Brain pericyte (primary cell): Measurements from ENCODE around the gene TC2N.
"Not testable (repeated sequence)": the region's sequence is repeated elsewhere in the genome, so short reads cannot be mapped to it uniquely, and the experiment has no call there.

Experiments used
- DNase-seq: peaks from one replicate; pipeline ENCODE4 v3.0.0-alpha.2; 2012; ENCODE audit warnings: low read depth, low spot score

The TC2N gene

DNA sequence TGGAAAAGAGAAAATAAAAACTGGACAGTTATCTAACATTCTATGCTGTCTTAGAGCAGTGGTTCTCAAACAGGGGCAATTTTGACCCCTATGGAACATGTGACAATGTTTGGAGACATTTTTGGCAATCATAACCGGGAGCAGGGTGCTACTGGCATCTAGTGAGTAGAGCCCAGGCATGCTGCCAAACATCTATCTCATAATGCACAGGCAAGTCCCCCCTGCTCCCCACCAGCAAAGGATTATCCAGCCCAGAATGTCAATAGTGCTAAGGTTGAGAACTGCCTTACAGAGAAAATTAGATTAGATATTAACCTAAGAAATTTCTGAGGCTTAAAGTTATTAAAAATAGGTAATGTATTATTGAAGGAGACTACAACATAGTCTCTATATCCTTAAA lies 112.5 kb downstream of the TC2N start:
- no peak for DNase-seq

DNA sequence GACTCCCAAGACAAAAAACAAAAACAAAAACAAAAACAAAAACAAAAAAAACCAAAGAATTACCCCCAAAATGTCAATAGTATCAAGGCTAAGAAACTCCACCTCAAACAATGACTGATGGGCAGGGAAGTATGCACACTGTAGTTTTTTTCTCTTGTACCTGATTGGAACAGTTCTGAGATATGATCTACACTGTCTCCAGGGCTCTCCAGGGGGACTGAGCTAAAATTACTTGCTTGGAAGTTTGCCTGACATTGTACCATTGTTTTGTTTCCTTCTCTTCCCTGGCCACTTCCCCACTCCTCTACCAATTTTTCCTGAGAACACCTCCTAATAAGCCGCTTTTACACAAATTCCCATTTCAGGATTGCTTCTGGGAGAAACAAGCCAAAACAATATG lies 113.2 kb downstream of the TC2N start:
- no peak for DNase-seq

DNA sequence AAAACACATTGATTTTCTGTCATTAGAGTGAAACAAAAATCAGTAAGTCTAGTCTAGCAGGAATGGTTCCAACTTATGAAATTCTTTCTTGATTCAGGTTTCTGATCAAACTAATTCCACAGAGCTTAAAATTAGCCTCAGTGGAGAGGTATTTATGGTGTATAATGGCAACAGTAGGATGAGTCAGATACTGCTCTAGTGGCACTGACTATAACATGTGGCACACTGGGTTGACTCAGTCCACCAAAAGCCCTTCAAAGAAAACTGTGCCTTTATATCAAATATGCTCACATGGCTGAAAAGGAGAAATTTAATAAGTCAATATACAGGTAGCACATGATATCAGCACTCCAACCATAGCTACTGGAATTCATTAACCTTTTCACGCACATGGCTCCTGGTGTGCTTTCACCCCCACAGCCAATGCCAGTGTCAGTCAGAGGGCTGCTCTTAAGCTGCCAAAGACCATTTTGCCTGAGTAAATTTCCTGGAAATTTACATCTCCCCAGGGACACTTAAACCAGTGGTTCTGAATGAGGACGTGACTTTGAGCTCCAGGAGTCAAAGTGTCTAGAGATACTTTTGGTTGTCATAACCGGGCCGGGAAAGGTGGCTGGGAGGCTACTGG lies 113.7 kb downstream of the TC2N start:
- DNase-seq = no peak

DNA sequence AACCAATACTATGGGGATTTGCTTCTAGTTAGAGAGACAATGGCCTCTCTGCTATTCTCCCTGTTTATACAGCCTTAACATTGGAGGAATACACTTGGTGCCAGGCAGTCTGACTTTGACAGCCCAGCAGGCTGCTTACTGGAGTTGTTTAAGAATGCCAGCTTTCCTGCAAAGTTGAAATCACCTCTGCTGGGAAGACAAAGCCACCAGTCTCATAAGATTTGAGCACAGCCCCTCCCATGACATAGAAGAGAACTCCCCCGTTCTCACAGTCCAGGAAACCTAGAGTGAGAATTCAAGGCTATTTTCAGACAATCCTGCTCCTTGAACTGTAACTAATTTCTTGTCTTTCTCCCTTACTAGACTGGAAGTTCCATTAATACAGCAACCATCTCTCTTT lies 114.4 kb downstream of the TC2N start:
- no peak for DNase-seq

DNA sequence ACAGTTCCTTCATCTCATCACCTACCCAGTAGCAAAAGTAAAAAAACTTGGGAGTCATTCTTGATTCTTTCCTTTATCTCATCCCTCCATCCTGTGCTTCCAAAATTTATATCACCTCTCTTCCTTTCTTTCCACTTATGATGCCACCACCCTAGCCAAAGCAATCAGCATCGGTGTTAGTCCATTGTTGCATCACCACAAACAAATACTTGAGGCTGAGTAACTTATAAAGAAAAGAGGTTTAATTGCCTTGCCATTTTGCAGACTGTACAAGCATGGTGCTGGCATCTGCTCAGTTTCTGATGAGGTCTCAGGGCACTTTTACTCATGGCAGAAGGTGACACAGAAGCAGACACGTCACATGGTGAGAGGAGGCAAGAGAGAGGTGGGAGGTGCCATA lies 115.6 kb downstream of the TC2N start:
- no peak for DNase-seq

DNA sequence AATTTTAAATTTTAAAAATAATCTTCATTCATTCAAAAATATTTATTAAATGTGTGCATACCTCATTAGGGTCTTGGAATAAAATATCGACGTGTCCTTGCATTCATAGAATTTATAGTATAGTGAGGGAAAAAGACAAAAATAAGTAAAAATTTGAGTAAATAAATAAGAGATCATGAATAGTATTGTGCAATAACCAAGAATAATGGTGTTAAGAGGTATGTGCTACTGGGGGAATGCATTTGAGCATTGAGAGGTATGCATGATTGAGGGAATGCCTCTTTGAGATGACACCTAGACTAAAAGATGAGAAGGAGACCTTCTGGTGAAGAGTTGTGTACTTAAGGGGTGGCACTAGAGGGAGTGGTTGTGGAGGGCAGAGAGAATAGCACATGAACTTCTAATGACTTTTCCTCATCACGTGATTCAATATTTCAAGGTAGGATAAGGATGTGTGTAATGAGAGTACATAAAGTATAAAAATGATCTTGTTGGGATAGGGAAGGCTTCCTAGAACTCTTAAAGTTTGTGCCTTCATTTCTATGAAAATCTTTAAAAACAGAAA lies 116.6 kb downstream of the TC2N start:
- DNase-seq = no peak

DNA sequence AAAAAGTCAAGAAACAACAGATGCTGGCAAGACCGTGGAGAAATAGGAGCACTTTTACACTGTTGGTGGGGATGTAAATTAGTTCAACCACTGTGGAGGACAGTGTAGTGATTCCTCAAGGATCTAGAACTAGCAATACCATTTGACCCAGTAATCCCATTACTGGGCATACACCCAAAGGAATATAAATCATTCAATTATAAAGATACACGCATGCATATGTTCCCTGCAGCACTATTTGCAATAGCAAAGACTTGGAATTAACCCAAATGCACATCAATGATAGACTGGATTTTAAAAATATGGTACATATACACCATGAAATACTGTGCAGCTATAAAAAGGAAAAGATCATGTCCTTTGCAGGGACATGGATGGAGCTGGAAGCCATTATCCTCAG lies 117.5 kb downstream of the TC2N start:
- DNase-seq = no peak

DNA sequence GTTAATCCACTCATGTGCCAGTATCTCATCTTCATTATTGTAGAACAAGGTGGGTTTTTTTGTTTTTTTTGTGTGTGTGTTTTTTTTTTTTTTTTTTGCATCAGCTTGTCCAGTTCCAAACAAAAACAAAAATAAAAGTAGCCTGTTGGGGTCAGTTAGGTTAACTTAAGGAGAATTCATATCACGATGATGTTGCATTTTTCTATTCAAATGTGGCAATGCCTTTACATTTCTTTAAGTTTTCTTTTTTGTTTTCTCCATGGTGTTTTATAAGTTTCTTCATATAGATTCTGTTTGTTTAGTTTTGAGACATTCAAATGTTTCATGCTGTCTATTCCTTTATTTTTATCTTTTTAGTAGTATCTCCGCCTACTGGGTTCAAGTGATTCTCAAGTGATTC lies 119.3 kb downstream of the TC2N start:
- no peak for DNase-seq

DNA sequence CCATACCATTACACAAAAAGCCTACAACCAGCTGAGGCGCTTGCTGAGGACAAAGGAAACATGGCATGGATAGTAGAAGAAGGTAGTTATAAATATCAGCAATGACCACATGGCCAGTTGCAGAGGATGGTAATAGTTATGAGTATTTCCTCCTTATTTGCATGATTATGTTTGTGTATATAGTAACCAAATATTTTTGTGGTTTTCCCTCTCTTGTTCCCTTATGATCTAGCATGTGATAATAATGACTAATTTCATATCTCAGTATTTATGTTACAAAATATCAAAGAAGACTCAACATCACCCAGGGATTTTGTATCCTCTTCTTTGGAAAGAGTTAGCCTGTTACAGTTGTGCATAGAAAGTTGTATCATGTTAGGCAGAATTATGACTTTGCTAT lies 122.0 kb downstream of the TC2N start:
- no peak for DNase-seq

DNA sequence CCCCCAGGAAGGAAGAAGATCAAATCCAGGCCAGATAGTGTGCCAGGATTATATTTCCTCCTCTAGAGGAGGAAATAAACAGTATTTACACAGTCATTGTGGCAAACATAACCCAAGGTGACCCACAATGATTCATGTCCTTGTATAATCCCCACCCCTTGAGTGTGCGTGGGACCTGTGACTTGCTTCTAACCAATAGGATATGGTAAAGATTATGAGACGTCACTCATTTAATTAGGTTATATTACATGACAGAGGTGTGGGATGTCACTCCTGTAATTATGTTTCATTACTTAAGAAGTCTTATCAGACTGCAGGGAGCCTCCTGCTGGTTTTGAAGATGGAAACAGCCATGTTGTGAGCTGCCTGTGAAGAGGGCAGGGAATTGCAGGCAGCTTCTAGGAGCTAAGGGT lies 123.3 kb downstream of the TC2N start:
- no peak for DNase-seq

DNA sequence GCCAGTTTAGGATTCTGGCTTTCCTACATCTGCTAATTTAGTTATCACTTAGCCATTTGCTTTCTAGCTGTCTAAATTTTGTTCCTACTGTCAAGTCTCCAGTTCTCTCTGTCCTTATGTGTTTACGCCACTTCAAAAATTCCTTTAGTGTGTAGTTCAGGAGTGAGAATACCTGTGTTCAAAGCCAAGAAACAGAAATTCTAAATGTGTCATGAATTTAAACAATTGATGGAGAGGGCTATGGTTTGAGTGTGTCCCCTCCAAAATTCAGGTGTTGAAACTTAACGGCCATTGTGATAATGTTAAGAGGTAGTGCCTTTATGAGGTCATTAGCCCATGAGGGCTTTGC lies 124.1 kb downstream of the TC2N start:
- DNase-seq = no peak

DNA sequence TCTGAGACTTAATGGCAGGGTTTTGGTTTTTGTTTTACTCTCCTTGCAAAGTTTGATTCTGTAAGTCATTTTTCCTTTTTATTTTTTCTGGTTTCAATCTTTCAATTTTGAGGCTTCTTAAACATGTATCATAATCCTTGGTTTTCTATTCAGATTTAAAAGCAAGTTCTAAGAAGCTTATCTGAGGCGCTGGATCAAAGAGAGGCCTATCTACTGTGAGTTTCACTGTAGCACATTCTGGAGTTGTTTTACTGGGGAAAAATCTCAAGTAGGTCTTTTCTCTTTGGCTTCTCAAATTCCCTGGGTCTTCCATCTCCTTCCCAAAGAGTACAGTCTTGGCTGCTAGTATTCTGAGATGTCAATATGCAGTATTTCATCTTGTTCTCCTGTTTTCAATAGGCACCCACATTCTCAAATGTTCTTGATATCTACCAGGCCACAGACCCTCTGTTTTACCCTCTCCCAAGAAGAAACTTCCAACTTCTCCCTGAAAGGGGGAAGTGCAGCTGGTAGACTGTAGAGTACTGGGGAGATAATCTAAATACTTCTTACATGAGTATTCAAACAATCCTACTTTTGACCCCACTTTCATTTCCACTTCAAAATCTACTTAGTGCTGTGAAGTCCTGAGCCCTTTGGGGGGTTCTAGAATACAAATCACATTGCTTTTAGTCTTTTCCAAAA lies 124.6 kb downstream of the TC2N start:
- DNase-seq = no peak

DNA sequence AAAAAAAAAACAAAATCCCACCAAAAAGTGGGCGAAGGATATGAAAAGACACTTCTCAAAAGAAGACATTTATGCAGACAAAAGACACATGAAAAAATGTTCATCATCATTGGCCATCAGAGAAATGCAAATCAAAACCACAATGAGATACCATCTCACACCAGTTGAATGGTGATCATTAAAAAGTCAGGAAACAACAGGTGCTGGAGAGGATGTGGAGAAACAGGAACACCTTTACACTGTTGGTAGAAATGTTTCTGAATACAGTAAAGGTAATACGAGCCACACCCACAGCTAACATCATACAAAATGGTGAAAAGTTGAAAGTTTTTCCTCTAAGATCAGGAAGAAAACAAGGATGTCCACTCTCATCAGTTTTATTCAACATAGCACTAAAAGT lies 127.5 kb downstream of the TC2N start:
- DNase-seq = not testable (repeated sequence)

DNA sequence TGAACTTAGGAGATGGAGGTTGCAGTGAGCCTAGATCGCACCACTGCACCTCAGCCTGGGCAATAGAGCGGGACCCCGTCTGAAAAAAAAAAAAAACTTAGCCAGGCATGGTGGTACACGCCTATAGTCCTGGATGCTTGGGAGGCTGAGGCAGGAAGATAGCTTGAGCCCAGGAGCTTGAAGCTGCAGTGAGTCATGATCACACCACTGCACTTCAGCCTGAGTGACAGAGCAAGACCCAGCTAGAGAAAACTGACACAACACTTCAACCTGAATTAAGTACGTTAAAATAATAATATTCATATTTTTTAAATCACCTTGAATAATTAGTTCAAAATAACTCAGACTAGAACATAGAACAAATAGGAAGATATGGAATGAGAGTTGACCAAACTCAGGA lies 129.7 kb downstream of the TC2N start:
- no peak for DNase-seq

DNA sequence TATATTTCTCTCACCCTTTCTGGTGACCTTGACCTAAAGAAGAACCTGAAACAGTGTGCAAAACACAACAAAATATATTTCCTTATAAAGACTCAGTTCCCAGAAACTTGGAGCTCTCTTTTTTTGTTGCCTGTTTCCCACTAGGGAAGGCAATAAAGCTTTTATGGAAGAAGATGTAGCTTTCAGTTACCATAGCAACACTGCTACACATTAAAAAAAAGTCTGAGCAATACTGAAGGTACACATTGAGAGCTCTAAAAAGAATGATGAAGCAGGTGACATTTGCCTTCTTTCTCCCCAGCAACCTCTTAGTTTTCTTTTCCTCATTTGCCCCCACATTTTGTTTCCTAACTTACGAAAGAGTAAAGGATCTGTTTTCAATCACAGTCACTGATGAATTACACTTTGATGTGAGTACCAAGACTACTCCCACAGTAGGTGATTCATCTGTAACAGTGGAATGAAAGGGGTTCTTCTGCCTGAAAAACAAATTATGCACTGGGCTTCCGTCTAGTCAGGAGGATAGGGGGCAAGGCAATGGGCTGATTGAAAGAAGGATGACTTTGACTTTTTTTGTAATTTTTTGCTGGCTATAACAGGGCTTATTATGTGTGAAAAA lies 134.4 kb downstream of the TC2N start:
- no peak for DNase-seq

DNA sequence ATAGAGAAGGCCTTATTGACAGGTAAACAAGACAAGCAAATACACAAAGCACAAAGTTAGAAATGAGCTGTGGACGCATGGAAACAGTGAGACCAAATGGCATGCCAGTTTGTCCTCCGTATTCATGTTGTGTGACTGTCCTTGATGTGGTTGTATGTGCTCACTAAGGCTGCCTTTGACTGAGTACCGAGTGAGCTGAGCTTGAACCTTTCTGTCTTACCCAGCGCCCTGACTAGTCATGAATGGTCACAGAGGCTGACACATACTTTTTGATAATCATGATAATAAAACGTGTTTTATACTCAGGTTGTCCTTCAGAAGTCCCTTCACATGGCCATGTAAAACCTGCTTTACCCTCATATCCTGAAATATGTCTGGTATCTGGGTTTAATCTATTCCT lies 134.9 kb downstream of the TC2N start:
- no peak for DNase-seq

DNA sequence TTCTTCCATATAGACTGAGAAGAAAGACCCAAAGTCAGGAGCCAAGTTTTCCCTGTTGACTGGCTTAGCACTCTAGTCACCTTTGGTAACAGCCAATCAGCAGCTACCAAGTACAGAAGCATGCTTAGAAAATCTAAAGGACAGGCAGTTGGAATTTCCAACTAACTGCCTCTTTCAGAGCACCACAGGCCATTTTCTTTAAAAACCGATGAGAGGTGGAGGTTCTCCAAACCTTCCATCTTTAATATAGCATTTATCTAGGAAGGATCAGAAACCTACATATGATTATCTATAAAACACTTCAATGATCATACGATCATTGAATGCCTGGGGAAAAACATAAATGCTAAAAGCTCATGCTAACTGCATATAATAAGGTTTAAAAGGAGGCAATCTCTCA lies 135.3 kb downstream of the TC2N start, which contains the start of gene CATSPERB:
Gene CATSPERB, minus strand, starts transcription at position 101 of the 400 bp plus-strand sequence. CDS start 2,607 bp downstream, outside the sequence.
- no peak for DNase-seq

DNA sequence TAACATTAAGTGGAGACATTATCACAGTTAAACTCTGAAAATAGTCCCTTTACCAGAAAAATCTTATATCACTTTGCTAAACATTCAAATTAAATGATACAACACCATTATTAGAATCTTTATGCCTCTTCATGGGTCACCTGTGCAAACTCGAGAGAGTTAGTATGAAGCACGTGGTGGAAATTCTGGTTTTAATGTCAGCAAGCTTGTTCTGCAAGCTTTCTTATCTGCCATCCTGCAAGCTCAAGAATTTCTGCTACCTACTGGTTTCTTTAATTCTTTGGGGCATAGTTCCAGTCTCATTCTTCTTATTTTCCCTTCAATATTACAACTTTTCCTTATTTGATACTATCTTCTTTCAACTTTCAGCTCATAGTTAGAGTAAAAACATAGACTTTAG lies 136.3 kb downstream of the TC2N start:
- no peak for DNase-seq

DNA sequence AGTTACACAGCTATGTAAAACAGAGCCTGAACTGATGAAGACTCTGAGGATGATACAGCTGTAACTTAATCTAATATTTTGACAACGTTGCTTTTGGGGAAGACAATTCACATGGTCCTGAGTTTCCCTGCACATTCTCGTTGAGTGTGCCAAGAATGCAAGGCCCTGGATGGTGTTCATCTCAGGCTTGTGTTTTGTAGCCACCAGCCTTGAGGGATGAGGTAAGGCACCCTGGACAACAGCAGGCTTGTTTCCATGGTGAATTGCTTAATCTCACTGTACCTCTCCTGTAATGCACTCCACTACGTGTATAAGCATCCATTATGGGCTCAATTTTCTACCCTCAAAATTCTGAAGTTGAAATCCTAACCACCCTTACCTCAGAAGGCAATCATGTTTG lies 137.6 kb downstream of the TC2N start:
- DNase-seq = no peak
